WERI-Rb-1 (cell line): ENCODE results near the gene NEK7.

ENCODE experiments used
- DNase-seq: peaks from one replicate; pipeline ENCODE4 v3.0.0-alpha.2; 2020
- H3K27ac ChIP-seq: fragments of 250-450 bp; sonication (Bioruptor Pico); 2 replicates; pipeline ENCODE4 v1.5.1; 2020; ENCODE audit warnings: mild to moderate bottlenecking, moderate library complexity
- H3K27me3 ChIP-seq: fragments of 250-450 bp; sonication (Bioruptor Pico); 2 replicates; pipeline ENCODE4 v1.5.1; 2021; ENCODE audit warnings: mild to moderate bottlenecking, low read depth, moderate library complexity; ENCODE audit not compliant: insufficient read depth, severe bottlenecking
- H3K36me3 ChIP-seq: fragments of 250-450 bp; sonication (Bioruptor Pico); 2 replicates; pipeline ENCODE4 v1.5.1; 2020; ENCODE audit warnings: mild to moderate bottlenecking, moderate library complexity
- H3K4me3 ChIP-seq: 2 replicates; pipeline ENCODE4 v1.5.1; 2011; ENCODE audit warnings: low read depth, mild to moderate bottlenecking, control low read depth, low read length
- H3K9me3 ChIP-seq: fragments of 250-450 bp; sonication (Bioruptor Pico); 2 replicates; pipeline ENCODE4 v1.5.1; 2021; ENCODE audit warnings: mild to moderate bottlenecking, moderate library complexity; ENCODE audit not compliant: severe bottlenecking
- CTCF ChIP-seq: IDR thresholded peaks from 2 replicates; pipeline ENCODE4 v1.5.1; 2011; ENCODE audit warnings: low read depth, mild to moderate bottlenecking, control low read depth, inconsistent platforms, low read length

NEK7 gene

DNA sequence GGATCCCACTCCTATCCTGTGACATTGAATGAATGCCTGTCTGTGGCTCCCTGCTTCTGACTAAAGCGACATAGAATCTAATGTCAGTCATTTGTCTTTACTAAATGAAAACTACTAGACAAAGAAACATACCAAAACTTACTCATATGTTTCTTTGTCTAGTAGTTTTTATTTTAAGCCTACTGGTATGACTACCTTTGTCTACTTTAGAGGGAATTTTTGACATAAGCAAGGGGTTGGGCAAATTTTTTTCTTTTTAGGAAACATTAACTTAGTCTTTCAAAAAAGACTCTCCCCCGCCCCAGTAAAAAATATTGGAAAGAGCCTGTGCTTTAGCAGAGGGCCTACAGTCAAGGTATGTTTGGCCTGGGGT is 4.9 kb downstream of the NEK7 start:
- Histone ChIP-seq H3K9me3 (no peaks in the 10 kb centered on the region), H3K36me3 (no peaks in the 10 kb centered on the region), H3K4me3 (no peak overlapping the region), H3K27me3 (no peaks in the 10 kb centered on the region), H3K27ac (no peak overlapping the region)
- no peak for TF ChIP-seq CTCF
- DNase-seq = no peak

DNA sequence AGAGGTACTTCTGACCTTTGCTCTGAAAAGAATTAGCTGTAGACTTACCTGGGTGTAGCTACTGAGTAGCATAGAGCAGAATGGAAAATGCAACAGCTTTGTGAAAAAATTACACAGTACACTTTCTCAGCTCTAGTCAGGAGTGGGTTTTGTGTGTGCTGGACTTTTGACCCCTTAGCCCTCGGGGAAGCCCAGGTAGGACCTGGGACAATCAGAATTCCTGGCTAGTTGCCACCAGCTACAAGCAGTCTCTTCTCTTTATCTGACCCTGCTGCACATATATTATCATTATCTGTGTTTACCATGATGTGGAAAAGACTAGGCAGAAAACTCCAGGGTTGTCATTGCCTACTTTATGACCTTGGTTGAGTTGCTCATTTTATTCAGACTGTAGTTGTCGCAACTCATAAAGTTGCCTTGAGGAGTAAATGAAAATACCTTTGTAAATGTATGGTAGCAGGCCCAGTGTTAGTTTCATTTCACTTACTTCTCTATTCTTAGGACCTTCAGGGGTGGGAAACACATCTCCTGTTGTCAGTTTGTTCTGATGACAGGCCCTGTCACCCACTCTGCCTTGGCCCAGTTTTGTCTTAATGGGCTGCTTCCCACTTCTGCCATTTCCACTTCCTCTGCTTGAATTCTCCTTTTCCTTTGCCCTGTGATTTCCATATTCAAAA is 5.4 kb downstream of the NEK7 start:
- no peaks in the 10 kb centered on the region for H3K36me3 ChIP-seq
- no peak overlapping the region for H3K4me3 ChIP-seq
- H3K27ac ChIP-seq = no peak overlapping the region
- H3K9me3 ChIP-seq = no peaks in the 10 kb centered on the region
- DNase-seq = no peak
- H3K27me3 ChIP-seq = no peaks in the 10 kb centered on the region
- TF ChIP-seq CTCF = no peak

- H3K36me3 ChIP-seq = no peaks in the 10 kb centered on the region
- no peak for DNase-seq
- no peak overlapping the region for H3K4me3 ChIP-seq
- no peak overlapping the region for H3K27ac ChIP-seq
- H3K9me3 ChIP-seq = no peaks in the 10 kb centered on the region
- H3K27me3 ChIP-seq = no peaks in the 10 kb centered on the region
- no peak for TF ChIP-seq CTCF
Observed at GRCh38 chr1:198165927-198166647, 9.3 kb downstream of the NEK7 start.

- TF ChIP-seq CTCF = no peak
- Histone ChIP-seq H3K9me3 (no peaks in the 10 kb centered on the region), H3K27me3 (no peaks in the 10 kb centered on the region), H3K4me3 (no peak overlapping the region), H3K27ac (no peak overlapping the region), H3K36me3 (no peaks in the 10 kb centered on the region)
- DNase-seq = no peak
Observed at GRCh38 chr1:198166900-198167299, 10.1 kb downstream of the NEK7 start.

DNA sequence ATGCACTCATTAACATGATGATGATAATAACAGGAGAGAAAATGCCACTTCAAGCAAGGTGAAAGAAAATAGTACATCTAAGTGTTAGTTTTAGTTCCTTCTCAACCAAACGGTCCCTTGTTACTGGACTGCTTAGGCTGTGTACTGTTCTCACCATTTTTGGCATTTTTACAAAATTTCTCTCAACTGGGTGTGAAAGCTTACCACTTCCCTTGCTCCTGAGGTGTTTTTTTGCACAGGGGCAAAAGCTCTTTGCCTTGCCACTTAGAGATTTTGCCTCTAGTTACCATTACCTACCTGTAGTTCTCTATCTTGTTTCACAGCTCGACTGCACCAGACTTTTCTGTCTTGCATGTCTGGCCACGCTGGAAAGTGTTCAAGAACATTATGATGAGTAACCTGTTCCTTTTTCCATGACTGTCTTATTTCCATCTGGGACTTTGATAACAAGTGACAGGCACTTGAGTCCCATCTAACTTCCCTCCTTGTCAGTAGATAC is 10.7 kb downstream of the NEK7 start:
- H3K27me3 ChIP-seq = no peaks in the 10 kb centered on the region
- H3K9me3 ChIP-seq = no peaks in the 10 kb centered on the region
- no peak for DNase-seq
- H3K27ac ChIP-seq = no peak overlapping the region
- no peak for TF ChIP-seq CTCF
- H3K36me3 ChIP-seq = no peaks in the 10 kb centered on the region
- H3K4me3 ChIP-seq = no peak overlapping the region
